HepG2 (cell line): ENCODE data around the gene LCK. TPM values are rescaled to one million over a fixed set of nuclear protein-coding genes. Genes with fewer than 3 reads are reported as not detected.

Experiments used
- ELF4 ChIP-seq: sonication (generic); formaldehyde crosslinking; IDR thresholded peaks from 2 replicates; pipeline ENCODE4 v1.5.0; 2020; ENCODE audit warnings: missing genetic modification reagents, mild to moderate bottlenecking, moderate library complexity, borderline replicate concordance
- KDM3A ChIP-seq: IDR thresholded peaks from 2 replicates; pipeline ENCODE4 v1.6.1; 2018; ENCODE audit warnings: low read depth, missing compliant biosample characterization
- RBAK ChIP-seq: sonication (generic); formaldehyde crosslinking; IDR thresholded peaks from 2 replicates; pipeline ENCODE4 v1.5.1; 2020; ENCODE audit warnings: mild to moderate bottlenecking, missing genetic modification reagents
- STAG1 ChIP-seq: sonication (generic); formaldehyde crosslinking; IDR thresholded peaks from 2 replicates; pipeline ENCODE4 v1.4.0; 2020; ENCODE audit warnings: missing genetic modification reagents
- TSC22D2 ChIP-seq: sonication (generic); formaldehyde crosslinking; IDR thresholded peaks from 2 replicates; pipeline ENCODE4 v1.5.1; 2020; ENCODE audit warnings: missing genetic modification reagents, mild to moderate bottlenecking, borderline replicate concordance
- ZBTB38 ChIP-seq: sonication (generic); formaldehyde crosslinking; IDR thresholded peaks from 2 replicates; pipeline ENCODE4 v1.5.1; 2020; ENCODE audit warnings: mild to moderate bottlenecking, missing genetic modification reagents
- ZMAT3 ChIP-seq: sonication (generic); formaldehyde crosslinking; conservative IDR thresholded peaks from 2 replicates; pipeline ENCODE4 v1.7.0; 2021; ENCODE audit warnings: missing genetic modification reagents
- ZNF672 ChIP-seq: sonication (generic); formaldehyde crosslinking; IDR thresholded peaks from 2 replicates; pipeline ENCODE4 v1.8.1; 2022; ENCODE audit warnings: missing genetic modification reagents
- ZNF780A ChIP-seq: sonication (generic); formaldehyde crosslinking; IDR thresholded peaks from 2 replicates; pipeline ENCODE4 v1.8.0; 2022; ENCODE audit warnings: mild to moderate bottlenecking, missing genetic modification reagents, moderate library complexity
- polyA plus RNA-seq, 8 experiments: library from polyadenylated mRNA; depleted of rRNA in 3 of 8; stranded (reverse) in 7 of 8; unstranded in 1 of 8; fragments of >200 nt; fragmentation: Illumina TruSeq in 4 of 8; extraction: Trizol in 4 of 8; gene quantifications; 2 replicates each; pipeline versions ENCODE4 v1.2.1 to v1.2.3, GENCODE V29; 2011 to 2016; ENCODE audit warnings: low read depth in 4 of 8, missing spikeins in 1 of 8, mixed read lengths in 1 of 8; ENCODE audit not compliant: insufficient read depth in 1 of 8
- total RNA-seq, 5 experiments: library from RNA; depleted of rRNA; stranded (reverse); fragments of >200 nt; fragmentation: Illumina TruSeq; extraction: Trizol; gene quantifications; 2 replicates each; pipeline ENCODE4 v1.2.3, GENCODE V29; 2016; ENCODE audit warnings: low read depth in 1 of 5
- TF ChIP-seq, protein P1 (sequence below): sonication (generic); formaldehyde crosslinking; IDR thresholded peaks from 2 replicates; pipeline ENCODE4 v1.4.0; 2020; ENCODE audit warnings: mild to moderate bottlenecking, missing genetic modification reagents
- TF ChIP-seq, protein P2 (sequence below): sonication (generic); formaldehyde crosslinking; IDR thresholded peaks from 2 replicates; pipeline ENCODE4 v1.4.0; 2020; ENCODE audit warnings: missing genetic modification reagents
- TF ChIP-seq, protein P3 (sequence below): sonication (generic); formaldehyde crosslinking; IDR thresholded peaks from 2 replicates; pipeline ENCODE4 v1.5.1; 2020; ENCODE audit warnings: missing genetic modification reagents, mild to moderate bottlenecking, borderline replicate concordance
- TF ChIP-seq, protein P4 (sequence below): sonication (generic); formaldehyde crosslinking; IDR thresholded peaks from 2 replicates; pipeline ENCODE4 v1.5.0; 2020; ENCODE audit warnings: mild to moderate bottlenecking, missing genetic modification reagents
- TF ChIP-seq, protein P5 (sequence below): sonication (generic); formaldehyde crosslinking; conservative IDR thresholded peaks from 2 replicates; pipeline ENCODE4 v1.8.0; 2022; ENCODE audit warnings: mild to moderate bottlenecking, moderate library complexity, missing genetic modification reagents

Gene LCK
- total and polyA plus RNA-seq, 2 of the 13 experiments (the other 11 are each of a cell fraction or from before 2014, with no cell fraction given), result 0.93 to 1.8 TPM

DNA sequence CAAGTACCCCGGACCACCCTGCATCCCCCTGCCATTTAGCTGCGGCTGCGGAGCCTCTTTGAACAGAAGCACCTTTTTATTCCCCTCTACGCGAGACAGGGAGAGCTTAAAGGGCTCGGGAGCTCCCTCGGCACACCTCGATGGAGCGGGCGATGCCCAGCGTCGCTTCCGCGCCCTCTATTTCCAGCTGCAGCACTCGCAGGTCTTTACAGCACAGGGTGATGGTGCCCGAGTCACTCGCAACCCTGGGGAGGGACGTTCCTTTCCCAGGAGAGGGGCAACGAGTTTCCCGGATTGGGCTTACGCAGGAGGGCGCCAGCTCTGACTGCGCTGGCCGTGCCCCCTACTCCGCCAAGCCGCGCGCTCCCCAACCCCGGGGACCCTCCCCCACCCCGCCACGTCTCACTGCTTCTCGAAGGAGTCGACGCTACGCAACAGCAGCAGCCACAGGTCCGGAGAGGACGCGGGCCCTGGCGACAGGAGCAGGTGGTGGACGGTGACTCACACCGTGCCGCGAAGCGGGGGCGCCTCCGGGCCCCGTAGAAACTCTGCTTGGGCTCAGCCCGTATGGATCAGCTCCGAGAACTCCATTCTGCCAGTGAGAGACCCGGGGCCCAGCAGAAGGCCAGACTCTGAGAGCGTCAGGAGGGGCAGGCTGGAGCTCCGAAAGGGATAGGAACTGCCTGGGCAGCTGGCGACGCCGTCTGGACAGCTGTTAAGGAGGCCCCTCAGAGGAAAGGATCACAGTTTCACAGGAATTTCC lies 9.9 kb upstream of the LCK start (continued):
- no peak for TF ChIP-seq ZNF780A (CRISPR knock-in tag)
- 0 out of 2 replicates have a peak, but pooled peaks have one; percentile 67 for TF ChIP-seq ZMAT3
- TF ChIP-seq STAG1 (CRISPR knock-in tag), result peak; percentile 18; the same call in 1 of the 2 replicates
- peak; percentile 56 for TF ChIP-seq ZBTB38 (CRISPR knock-in tag)
- TF ChIP-seq ELF4 (CRISPR knock-in tag), result no peak
- TF ChIP-seq KDM3A, result no peak
- TF ChIP-seq, protein P1, sequence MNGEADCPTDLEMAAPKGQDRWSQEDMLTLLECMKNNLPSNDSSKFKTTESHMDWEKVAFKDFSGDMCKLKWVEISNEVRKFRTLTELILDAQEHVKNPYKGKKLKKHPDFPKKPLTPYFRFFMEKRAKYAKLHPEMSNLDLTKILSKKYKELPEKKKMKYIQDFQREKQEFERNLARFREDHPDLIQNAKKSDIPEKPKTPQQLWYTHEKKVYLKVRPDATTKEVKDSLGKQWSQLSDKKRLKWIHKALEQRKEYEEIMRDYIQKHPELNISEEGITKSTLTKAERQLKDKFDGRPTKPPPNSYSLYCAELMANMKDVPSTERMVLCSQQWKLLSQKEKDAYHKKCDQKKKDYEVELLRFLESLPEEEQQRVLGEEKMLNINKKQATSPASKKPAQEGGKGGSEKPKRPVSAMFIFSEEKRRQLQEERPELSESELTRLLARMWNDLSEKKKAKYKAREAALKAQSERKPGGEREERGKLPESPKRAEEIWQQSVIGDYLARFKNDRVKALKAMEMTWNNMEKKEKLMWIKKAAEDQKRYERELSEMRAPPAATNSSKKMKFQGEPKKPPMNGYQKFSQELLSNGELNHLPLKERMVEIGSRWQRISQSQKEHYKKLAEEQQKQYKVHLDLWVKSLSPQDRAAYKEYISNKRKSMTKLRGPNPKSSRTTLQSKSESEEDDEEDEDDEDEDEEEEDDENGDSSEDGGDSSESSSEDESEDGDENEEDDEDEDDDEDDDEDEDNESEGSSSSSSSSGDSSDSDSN (CRISPR knock-in tag), result peak; percentile 55
- TF ChIP-seq, protein P2, sequence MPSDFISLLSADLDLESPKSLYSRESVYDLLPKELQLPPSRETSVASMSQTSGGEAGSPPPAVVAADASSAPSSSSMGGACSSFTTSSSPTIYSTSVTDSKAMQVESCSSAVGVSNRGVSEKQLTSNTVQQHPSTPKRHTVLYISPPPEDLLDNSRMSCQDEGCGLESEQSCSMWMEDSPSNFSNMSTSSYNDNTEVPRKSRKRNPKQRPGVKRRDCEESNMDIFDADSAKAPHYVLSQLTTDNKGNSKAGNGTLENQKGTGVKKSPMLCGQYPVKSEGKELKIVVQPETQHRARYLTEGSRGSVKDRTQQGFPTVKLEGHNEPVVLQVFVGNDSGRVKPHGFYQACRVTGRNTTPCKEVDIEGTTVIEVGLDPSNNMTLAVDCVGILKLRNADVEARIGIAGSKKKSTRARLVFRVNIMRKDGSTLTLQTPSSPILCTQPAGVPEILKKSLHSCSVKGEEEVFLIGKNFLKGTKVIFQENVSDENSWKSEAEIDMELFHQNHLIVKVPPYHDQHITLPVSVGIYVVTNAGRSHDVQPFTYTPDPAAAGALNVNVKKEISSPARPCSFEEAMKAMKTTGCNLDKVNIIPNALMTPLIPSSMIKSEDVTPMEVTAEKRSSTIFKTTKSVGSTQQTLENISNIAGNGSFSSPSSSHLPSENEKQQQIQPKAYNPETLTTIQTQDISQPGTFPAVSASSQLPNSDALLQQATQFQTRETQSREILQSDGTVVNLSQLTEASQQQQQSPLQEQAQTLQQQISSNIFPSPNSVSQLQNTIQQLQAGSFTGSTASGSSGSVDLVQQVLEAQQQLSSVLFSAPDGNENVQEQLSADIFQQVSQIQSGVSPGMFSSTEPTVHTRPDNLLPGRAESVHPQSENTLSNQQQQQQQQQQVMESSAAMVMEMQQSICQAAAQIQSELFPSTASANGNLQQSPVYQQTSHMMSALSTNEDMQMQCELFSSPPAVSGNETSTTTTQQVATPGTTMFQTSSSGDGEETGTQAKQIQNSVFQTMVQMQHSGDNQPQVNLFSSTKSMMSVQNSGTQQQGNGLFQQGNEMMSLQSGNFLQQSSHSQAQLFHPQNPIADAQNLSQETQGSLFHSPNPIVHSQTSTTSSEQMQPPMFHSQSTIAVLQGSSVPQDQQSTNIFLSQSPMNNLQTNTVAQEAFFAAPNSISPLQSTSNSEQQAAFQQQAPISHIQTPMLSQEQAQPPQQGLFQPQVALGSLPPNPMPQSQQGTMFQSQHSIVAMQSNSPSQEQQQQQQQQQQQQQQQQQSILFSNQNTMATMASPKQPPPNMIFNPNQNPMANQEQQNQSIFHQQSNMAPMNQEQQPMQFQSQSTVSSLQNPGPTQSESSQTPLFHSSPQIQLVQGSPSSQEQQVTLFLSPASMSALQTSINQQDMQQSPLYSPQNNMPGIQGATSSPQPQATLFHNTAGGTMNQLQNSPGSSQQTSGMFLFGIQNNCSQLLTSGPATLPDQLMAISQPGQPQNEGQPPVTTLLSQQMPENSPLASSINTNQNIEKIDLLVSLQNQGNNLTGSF (CRISPR knock-in tag), result peak; percentile 80
- TF ChIP-seq, protein P3, sequence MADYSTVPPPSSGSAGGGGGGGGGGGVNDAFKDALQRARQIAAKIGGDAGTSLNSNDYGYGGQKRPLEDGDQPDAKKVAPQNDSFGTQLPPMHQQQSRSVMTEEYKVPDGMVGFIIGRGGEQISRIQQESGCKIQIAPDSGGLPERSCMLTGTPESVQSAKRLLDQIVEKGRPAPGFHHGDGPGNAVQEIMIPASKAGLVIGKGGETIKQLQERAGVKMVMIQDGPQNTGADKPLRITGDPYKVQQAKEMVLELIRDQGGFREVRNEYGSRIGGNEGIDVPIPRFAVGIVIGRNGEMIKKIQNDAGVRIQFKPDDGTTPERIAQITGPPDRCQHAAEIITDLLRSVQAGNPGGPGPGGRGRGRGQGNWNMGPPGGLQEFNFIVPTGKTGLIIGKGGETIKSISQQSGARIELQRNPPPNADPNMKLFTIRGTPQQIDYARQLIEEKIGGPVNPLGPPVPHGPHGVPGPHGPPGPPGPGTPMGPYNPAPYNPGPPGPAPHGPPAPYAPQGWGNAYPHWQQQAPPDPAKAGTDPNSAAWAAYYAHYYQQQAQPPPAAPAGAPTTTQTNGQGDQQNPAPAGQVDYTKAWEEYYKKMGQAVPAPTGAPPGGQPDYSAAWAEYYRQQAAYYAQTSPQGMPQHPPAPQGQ (CRISPR knock-in tag), result no peak
- TF ChIP-seq, protein P4, sequence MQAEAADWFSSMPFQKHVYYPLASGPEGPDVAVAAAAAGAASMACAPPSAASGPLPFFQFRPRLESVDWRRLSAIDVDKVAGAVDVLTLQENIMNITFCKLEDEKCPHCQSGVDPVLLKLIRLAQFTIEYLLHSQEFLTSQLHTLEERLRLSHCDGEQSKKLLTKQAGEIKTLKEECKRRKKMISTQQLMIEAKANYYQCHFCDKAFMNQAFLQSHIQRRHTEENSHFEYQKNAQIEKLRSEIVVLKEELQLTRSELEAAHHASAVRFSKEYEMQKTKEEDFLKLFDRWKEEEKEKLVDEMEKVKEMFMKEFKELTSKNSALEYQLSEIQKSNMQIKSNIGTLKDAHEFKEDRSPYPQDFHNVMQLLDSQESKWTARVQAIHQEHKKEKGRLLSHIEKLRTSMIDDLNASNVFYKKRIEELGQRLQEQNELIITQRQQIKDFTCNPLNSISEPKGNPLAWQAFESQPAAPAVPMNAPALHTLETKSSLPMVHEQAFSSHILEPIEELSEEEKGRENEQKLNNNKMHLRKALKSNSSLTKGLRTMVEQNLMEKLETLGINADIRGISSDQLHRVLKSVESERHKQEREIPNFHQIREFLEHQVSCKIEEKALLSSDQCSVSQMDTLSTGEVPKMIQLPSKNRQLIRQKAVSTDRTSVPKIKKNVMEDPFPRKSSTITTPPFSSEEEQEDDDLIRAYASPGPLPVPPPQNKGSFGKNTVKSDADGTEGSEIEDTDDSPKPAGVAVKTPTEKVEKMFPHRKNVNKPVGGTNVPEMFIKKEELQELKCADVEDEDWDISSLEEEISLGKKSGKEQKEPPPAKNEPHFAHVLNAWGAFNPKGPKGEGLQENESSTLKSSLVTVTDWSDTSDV, result no peak
- no peak for TF ChIP-seq ZNF672
- TF ChIP-seq, protein P5, sequence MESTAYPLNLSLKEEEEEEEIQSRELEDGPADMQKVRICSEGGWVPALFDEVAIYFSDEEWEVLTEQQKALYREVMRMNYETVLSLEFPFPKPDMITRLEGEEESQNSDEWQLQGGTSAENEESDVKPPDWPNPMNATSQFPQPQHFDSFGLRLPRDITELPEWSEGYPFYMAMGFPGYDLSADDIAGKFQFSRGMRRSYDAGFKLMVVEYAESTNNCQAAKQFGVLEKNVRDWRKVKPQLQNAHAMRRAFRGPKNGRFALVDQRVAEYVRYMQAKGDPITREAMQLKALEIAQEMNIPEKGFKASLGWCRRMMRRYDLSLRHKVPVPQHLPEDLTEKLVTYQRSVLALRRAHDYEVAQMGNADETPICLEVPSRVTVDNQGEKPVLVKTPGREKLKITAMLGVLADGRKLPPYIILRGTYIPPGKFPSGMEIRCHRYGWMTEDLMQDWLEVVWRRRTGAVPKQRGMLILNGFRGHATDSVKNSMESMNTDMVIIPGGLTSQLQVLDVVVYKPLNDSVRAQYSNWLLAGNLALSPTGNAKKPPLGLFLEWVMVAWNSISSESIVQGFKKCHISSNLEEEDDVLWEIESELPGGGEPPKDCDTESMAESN (CRISPR knock-in tag), result no peak
- no peak for TF ChIP-seq RBAK (CRISPR knock-in tag)
- 0 out of 2 replicates have a peak, but pooled peaks have one; percentile 55 for TF ChIP-seq TSC22D2 (CRISPR knock-in tag)
